HG03060 (cell line): ENCODE results near the gene MPZL1.

Experiments
- ATAC-seq: cut with Tn5 transposase; IDR thresholded peaks from one replicate; pipeline ENCODE4 v1.9.1; 2021; ENCODE audit warnings: low read depth, moderate number of reproducible peaks; ENCODE audit not compliant: unreplicated experiment

The MPZL1 gene

DNA sequence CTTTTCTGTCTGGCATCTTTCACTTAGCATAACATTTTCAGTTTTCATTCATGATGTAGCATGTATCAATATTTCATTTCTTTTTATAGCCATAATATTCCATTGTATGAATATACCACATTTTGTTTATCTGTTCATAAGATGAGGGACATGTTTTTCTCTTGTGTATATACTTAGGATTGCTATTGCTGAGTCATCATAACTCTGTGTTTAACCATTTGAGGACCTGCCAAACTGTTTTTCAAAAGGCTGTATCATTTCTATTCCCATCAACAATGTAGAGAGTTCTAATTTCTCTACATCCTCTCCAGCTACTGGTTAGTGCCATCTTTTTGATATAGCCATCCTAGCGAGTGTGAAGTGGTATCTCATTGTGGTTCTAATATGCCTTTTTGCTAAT is 26.2 kb downstream of the MPZL1 start:
- ATAC-seq: no peak

GRCh38 chr1:167748906-167749305 is 27.1 kb downstream of the MPZL1 start:
- ATAC-seq: no peak

- ATAC-seq: no peak
These were observed 28.0 kb downstream of the MPZL1 start for GRCh38 chr1:167749741-167750140.

GRCh38 chr1:167750641-167751040 is 28.9 kb downstream of the MPZL1 start:
- ATAC-seq: no peak

DNA sequence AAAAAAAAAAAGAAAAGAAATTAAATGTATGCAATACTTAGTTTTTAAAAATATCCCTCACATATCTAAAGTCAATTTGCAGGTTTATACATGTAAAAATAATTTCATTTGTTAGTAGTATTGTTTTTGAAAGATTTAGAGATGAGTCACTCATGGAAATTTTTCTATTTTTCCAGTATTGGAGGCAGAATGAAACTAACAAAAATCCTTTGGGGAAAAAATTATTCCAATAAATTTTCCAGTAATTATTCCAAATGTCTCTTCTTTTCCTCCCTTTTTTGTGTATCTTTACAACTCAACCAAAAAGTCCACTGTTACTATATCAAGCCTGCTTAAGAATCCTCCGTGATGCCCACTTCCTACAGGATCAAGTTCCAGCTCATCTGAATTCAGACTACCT is 29.9 kb downstream of the MPZL1 start:
- ATAC-seq: no peak

DNA sequence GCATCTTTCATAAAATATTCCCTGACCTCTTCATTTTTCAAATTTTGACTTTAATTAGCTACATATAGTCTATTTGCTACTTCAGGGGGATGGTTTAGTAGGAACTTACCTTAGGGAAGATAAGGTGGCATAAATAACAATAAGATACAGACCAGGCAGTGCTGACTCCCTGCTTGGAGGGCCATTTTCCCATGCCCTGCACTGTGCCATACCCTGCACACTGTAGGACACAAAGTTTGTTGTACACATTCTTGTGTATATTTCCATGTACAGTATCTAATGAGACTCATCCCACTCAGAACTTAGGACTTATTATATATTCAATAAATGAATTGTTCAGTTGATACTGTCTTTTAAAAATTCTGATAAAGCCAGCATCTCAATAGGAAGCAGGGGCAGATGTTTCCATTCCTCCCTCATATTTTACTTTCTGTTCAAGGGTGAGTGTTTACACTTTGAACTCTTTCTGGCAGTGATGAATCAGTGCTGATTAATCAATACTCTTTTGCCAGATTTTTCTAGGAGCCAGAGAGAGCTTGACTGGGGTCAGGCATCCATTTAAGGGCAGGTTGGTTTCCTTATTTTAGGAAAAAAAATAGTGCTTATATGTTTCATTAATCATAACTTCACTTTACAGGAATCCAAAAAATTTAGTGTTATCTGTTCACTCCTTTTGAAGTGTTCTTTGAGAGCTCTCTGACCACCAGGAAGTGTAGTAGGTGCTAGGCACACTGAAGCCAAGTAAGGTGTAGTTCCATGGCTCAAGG is 30.6 kb downstream of the MPZL1 start:
- ATAC-seq: peak; percentile 7

- no peak for ATAC-seq
These were observed 33.9 kb downstream of the MPZL1 start for GRCh38 chr1:167755654-167756053.

DNA sequence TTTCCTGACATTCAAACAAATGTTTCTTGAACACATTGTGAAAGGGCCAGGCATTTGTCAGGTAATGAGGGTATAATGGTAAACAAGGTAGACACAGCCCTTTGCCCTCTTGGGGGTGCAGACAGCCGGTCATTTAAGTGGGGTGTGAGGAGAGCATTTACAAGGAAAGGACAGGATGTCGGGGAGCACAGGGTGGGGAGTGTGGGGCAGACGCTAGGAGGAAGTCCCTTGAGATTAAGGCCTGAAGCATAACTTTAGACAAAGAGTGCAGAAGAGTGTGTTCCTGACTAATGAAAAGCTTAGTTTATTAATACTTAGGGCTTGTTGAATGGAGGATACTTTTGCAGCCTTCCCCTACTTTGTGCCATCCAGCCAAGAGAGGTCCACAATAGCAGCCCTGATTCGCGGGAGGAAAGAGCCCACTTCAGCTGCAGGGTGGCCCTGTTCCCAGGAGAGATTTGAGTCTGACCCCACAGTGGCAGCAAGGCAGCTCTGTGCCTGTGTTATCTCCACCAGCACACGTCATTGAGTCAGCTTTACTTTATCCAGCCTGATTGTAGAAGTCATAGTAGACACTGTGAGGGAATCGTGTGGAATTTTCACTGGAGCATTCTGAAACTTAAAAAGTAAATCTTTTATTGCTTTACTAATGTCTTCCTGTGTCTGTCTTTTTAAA is 35.1 kb downstream of the MPZL1 start:
- no peak for ATAC-seq

GRCh38 chr1:167757433-167758309 is 35.9 kb downstream of the MPZL1 start:
- ATAC-seq: no peak

- ATAC-seq: no peak
These were observed 39.6 kb downstream of the MPZL1 start for GRCh38 chr1:167761400-167761799.

DNA sequence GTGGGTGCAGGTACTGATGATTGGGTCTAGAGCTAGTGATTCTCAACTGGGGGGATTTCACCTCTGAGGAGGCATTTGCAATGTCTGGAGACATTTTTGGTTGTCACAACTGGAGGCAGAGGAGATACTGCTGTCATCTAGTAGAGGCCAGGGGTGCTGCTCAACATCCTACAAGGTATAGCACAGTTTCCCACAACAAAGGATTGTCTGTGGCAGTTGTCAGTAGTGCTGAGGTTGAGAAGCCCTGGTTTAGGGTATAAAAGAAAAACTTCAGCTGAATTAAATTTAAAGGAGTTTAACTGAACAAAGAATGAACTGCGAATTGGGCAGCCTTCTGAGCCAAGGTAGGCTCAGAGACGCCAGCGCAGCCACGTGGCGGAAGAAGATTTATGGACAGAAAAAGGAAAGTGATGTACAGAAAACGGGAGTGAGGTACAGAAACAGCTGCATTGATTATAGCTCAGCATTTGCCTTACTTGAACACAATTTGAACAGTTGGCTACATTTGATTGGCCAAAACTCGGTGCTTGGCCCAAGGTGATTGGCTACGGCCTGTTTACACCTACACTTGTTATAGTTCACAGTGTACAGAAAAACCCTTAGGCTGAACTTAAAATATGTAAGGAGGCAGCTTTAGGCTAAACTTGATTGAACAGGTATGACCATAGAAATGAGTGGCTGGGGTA is 40.4 kb downstream of the MPZL1 start:
- ATAC-seq: no peak

GRCh38 chr1:167763525-167764220 is 41.9 kb downstream of the MPZL1 start:
- ATAC-seq: no peak

DNA sequence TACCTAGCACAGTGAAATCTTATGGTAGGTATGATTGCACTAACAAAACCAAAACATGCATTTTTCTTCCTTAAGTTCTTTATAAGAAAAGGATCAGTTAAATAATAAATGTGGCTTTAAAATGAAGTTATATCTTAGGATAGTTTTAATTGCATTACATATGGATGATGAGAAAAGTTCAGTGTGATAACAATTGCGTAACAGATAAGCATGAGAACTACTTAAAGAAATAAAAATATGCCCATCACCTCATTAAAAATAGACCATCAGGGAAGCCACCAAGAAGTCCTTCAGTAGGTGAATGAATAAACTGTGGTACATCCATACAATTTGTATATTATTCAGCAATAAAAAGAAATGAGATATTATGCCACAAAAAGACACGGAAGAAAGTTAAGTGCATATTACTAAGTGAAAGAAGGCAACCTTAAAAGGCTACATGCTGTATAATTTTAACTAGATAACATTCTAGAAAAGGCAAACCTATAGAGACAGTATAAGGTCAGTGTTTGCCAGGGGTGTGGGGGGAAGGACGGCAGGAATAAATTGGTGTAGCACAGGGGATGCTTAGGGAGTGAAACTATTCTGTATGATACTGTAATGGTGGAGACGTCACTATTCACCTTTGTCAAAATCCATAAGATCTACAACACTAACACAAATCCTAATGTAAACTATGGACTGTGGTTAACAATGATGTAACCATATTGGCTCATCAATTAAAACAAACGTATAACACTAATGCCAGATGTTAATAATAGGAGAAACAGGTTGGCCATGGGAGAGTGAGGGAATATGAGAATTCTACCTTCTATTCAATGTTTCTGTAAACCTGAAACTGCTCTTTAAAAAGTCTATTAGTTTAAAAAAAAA is 42.9 kb downstream of the MPZL1 start:
- ATAC-seq: no peak

- ATAC-seq: no peak
These were observed 43.7 kb downstream of the MPZL1 start for GRCh38 chr1:167765496-167765895.

GRCh38 chr1:167766538-167766937 is 44.8 kb downstream of the MPZL1 start:
- no peak for ATAC-seq

GRCh38 chr1:167767761-167768160 is 46.0 kb downstream of the MPZL1 start:
- no peak for ATAC-seq

DNA sequence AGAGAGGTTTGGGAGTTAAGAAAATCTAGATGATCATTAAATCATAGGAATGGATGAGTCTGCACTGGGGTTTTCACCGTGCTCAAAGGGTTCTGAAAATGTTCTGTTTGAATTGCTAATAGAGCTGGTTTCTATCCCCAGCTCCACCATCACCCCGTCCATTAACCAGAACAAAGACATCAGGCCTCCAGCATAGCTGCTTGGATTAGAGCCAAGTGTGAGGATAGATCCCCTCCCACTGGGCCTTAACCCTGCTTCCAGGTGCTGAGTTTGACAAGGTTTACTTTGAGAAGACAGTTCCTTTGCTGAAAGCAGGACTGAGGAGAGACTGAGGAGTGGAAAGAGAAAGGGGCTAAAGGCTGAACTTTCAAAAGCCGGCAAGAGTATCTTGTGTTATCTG is 48.3 kb downstream of the MPZL1 start:
- no peak for ATAC-seq

DNA sequence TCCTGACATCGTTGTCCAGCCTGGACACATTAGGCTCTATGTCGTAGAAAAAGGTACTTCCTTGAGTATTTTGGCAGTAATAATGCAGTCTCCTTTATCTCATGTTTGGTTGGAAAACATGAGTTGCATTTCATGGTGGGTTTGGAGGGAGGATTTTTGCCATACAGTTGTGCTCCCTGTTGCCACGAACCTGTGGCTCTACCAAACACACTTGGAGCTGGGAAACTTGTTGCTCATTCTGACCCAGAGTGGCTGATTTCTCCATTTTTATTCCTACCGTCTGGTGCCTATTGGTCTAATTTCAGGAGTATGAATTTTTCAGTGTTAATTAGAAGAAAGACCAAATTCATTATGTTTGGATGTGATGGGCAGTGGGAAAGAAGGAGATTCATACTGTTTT is 50.7 kb downstream of the MPZL1 start:
- ATAC-seq: no peak

- no peak for ATAC-seq
These were observed 51.7 kb downstream of the MPZL1 start for GRCh38 chr1:167773516-167773915.
